Testis (tissue), 2 donors: ENCODE measurements around the gene ANKRD36C.
"Not testable (repeated sequence)": the region's sequence is repeated elsewhere in the genome, so short reads cannot be mapped to it uniquely, and the experiment has no call there.

Experiments used
- CTCF ChIP-seq, 3 experiments: fragments of 450-650 bp in 2 of 3; fragments of 200-600 bp in 1 of 3; sonication (generic) in 1 of 3; IDR thresholded peaks; one replicate each; pipeline ENCODE4 v1.5.1; 2016 to 2019; ENCODE audit warnings: antibody characterized with exemption in 3 of 3, mild to moderate bottlenecking in 2 of 3, moderate library complexity in 1 of 3
- POLR2A ChIP-seq: fragments of 450-650 bp; IDR thresholded peaks from one replicate; pipeline ENCODE4 v1.6.1; 2017; ENCODE audit warnings: antibody characterized with exemption, mild to moderate bottlenecking, moderate library complexity

- TF ChIP-seq CTCF (IDR thresholded peaks at IDR 0.05); POLR2A: not testable (repeated sequence)
Measured at GRCh38 chr2:95992102-95992501, 478 bp upstream of the ANKRD36C start.
